ENCODE data around the gene UBAP1L. TPM values are rescaled to one million over a fixed set of nuclear protein-coding genes. Genes with fewer than 3 reads are reported as not detected.
A peak's percentile ranks its signal among the peaks of the same experiment; 100 is the strongest.

Gene UBAP1L
- total and polyA plus RNA-seq, 2 donors (not counting 3 experiments of a cell fraction or from before 2014, with no cell fraction given) = 1.9 to 5.0 TPM

GRCh38 chr15:65101411-65101890 lies 13.5 kb downstream of the UBAP1L start:
- POLR2A ChIA-PET = no interaction called here
- FAIRE-seq = peak; percentile 66

More at GRCh38 chr15:65101411-65101890, 13.5 kb downstream of the UBAP1L start:
- no peaks in the 10 kb centered on the region for H3K27me3 ChIP-seq (ENCODE audit: control insufficient read depth in 2 of 2, insufficient read depth in 2 of 2, low read length in 2 of 2)
- H3K4me1 ChIP-seq (ENCODE audit: control insufficient read depth, extremely low read depth, insufficient read depth, low read length) = peaks cover 2% of the 10 kb centered on the region
- H3K9me1 ChIP-seq (replicated peaks; ENCODE audit: control insufficient read depth, extremely low read depth, insufficient read depth, low read length) = no peaks in the 10 kb centered on the region
- no peak overlapping the region for H2AFZ ChIP-seq (ENCODE audit: low read depth, low read length)
- H3K9ac ChIP-seq (replicated peaks; ENCODE audit: extremely low read depth, insufficient read depth, low read length) = no peak overlapping the region
- intact Hi-C loops (cut with micrococcal nuclease) = loop anchor here (1.0 kb wide), 1 partner anchor 47 kb away; no protein-coding TSS in a partner anchor
- H3K4me2 ChIP-seq (ENCODE audit: insufficient read depth, low read length) = no peak overlapping the region
- H3K4me3 ChIP-seq (replicated peaks in 1 of 3; ENCODE audit: insufficient read depth in 1 of 3, low read depth in 1 of 3, low read length in 3 of 3) = peak overlapping the region in 1 of 3 experiments; percentile 13
- H3K9me3 ChIP-seq (replicated peaks; ENCODE audit: control insufficient read depth, insufficient read depth, low read length) = no peaks in the 10 kb centered on the region
- BruUV-seq (replicated peaks) = no TSS peak
- no peaks in the 10 kb centered on the region for H4K20me1 ChIP-seq (replicated peaks; ENCODE audit: control insufficient read depth, extremely low read depth, insufficient read depth, low read length)
- dilution Hi-C loops (cut with MboI; ENCODE audit: extremely low pct_ligation_motif_present, low sequenced_read_pairs) = no loop called here
- peaks cover 0 to 9% of the 10 kb centered on the region in 2 experiments for H3K36me3 ChIP-seq (ENCODE audit: control insufficient read depth in 2 of 2, extremely low read depth in 1 of 2, insufficient read depth in 2 of 2, low read length in 2 of 2)
- H3K27ac ChIP-seq (ENCODE audit: insufficient read depth, low read depth, low read length) = no peak overlapping the region
- CTCF ChIA-PET = interaction anchor here (0.7 to 5.4 kb wide), 23 partner anchors 9 to 373 kb away, joined by 3 to 64 read pairs (median 5); partner anchors contain the start of genes KBTBD13, RASL12 and UBAP1L
- DNase-seq (ENCODE audit: low read depth, low spot score) = peak; percentile 53
- TF ChIP-seq CTCF (IDR thresholded peaks at IDR 0.05; ENCODE audit: extremely low read depth in 1 of 2, insufficient read depth in 1 of 2, low read depth in 1 of 2, low read length in 2 of 2) (peak; percentile 82 to 87), MAX (IDR thresholded peaks at IDR 0.05; ENCODE audit: insufficient read depth, insufficient read length) (no peak)
- H3K79me2 ChIP-seq (ENCODE audit: control insufficient read depth, insufficient read depth, low read length) = no peaks in the 10 kb centered on the region
